GM12892 (cell line): ENCODE results near the gene C15orf40. TPM values are rescaled to one million over a fixed set of nuclear protein-coding genes. Genes with fewer than 3 reads are reported as not detected.
"Not testable (repeated sequence)": the region's sequence is repeated elsewhere in the genome, so short reads cannot be mapped to it uniquely, and the experiment has no call there.

Experiments
- DNase-seq: peaks from one replicate; pipeline ENCODE4 v3.0.0; 2011; ENCODE audit not compliant: insufficient read length
- FAIRE-seq: peaks from 2 replicates; lab custom pipeline; 2011; peaks lifted over from hg19 to GRCh38; lab: Jason Lieb, UNC
- POLR2A ChIP-seq: IDR thresholded peaks from 2 replicates; pipeline ENCODE4 v1.6.1; 2011; ENCODE audit warnings: low read depth, low read length, control low read depth
- POLR2AphosphoS5 ChIP-seq: IDR thresholded peaks from 2 replicates; pipeline ENCODE4 v1.6.1; 2011; ENCODE audit warnings: low read depth, low read length, control low read depth
- TAF1 ChIP-seq: IDR thresholded peaks from 2 replicates; pipeline ENCODE4 v1.6.1; 2011; ENCODE audit warnings: low read depth, mild to moderate bottlenecking, control low read depth, low read length, borderline replicate concordance
- polyA plus RNA-seq: library from polyadenylated mRNA; unstranded; fragments of >200 nt; gene quantifications from one replicate; pipeline ENCODE4 v1.2.1, GENCODE V29; 2012; ENCODE audit warnings: missing spikeins, inconsistent platforms; ENCODE audit not compliant: missing spikeins

The C15orf40 gene
- polyA plus RNA-seq, result 47.3 TPM

DNA sequence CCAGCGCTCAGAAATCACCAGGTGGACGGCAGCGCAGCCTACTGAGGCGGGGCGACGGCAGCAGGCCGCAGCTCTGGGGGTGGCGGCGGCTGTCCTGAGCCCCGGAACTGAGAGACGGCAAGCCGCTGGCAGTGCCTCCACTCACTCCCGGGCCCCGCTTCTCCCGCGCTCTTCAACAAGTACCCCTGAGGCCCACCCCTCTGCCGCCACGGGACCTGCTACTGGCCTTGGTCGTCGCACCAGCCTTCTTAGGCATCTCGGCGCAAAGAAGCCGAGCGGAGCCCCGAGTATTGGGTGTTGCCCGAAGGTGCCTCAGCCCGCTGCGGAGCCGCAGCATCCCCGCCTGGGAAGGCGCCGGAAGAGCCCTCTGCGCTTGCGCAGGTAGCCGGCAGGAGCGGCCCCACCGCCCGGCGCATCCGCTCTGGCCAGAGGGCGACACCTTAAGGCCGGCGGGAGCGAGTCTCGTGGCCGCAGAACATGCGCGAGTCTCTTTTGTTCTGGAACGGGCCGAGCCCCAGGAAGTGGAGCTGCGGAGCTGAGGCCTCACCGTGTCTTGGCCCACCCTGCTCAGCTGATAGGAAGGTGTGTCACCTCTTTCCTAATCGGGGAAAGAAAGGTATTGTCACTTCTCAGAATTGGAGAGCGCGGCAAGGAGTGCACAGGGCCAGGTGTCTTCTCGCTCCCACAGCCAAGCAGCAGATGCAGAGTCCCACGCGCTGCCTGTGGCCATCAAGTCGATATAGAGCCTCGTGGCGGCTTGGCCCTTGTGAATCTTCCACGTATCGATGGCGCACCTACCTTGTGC, at the start of gene C15orf40:
C15orf40 (minus strand) TSS at position 369 of the 805 bp plus-strand sequence; CDS start at position 337, 32 bp downstream.
- FAIRE-seq, result peak; percentile 92
- TF ChIP-seq TAF1, result peak; percentile 69; the same call in 1 of the 2 replicates
- TF ChIP-seq POLR2A, result peak; percentile 90
- TF ChIP-seq POLR2AphosphoS5, result peak; percentile 85
- peak; percentile 85 for DNase-seq

DNA sequence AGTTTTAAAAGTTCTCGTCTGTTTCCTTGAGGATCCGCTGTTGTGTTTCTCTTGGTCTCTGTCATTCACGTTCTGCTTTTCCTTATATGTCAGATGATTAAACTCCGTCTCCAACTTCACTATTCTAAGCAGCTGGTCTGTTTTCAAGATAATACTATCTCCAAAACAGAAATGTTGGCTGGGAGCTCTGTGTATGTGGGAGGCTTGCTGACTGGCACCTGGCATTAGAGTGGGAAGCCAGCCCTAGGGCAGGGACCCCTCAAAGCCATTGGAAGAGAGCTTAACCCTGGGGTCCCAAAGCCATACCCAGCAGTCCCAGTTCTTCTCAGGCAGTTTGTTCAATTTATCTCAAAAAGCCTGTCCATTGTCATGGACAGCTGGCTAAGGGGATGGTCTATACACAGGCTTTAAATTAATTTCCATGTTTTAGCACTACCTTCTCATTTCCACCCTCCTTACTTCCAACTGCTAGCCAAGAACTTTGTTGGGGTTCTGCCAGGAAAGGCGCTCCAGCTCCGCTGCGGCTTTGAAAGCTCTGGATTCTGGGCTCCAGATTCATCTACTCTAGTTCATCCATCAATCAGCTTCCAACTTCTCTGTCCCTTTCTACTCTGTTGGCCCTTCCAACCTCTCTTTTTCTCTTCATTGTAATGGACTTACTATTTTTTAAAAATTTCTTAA, 46.4 kb upstream of the C15orf40 start:
- FAIRE-seq, result no peak
- TF ChIP-seq POLR2A (no peak), POLR2AphosphoS5 (no peak), TAF1 (no peak)
- no peak for DNase-seq

DNA sequence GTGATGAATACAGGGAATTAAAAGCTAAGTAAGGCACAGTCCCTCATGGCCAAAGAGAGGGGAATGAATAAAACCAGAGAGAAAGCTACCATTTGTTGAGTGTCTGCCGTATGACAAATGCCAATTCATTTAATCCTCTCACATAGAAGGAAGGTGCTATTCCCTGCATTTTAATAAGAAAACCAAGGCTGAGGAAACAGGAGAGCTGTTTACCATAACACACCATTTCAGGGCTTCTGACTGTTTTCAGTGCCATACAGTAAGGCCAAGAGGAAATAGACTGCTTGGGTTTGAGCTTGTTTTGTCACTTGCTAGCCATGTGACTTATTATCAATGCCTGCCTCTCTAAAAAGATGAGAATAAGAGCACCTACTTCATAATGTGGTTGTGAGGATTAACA, 45.6 kb upstream of the C15orf40 start:
- no peak for TF ChIP-seq POLR2A
- TF ChIP-seq TAF1, result no peak
- TF ChIP-seq POLR2AphosphoS5, result no peak
- DNase-seq (no peak), FAIRE-seq (no peak)

- FAIRE-seq (no peak), DNase-seq (no peak)
- TF ChIP-seq TAF1 (no peak), POLR2A (no peak), POLR2AphosphoS5 (no peak)
Measured at GRCh38 chr15:83053151-83053550, 41.7 kb upstream of the C15orf40 start.

GRCh38 chr15:83046558-83047127, 35.2 kb upstream of the C15orf40 start:
- no peak for DNase-seq
- no peak for FAIRE-seq
- TF ChIP-seq POLR2AphosphoS5, result no peak
- no peak for TF ChIP-seq POLR2A
- TF ChIP-seq TAF1, result no peak

DNA sequence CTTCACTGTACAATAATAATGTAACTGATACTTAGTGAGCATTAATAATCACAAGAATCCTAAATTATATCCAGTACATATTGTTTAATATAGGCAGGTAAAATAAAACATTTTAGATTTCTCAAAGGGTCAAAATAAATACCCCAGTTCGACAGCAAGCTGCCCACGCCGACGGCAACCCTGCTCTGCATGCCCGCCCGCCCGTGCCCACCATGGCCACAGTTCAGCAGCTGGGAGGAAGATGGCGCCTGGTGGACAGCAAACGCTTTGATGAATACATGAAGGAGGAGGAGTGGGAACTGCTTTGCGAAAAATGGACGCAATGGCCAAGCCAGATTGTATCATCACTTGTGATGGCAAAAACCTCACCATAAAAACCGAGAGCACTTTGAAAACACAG, 32.7 kb upstream of the C15orf40 start:
- FAIRE-seq, result no peak
- DNase-seq, result no peak
- TF ChIP-seq POLR2AphosphoS5, result no peak

DNA sequence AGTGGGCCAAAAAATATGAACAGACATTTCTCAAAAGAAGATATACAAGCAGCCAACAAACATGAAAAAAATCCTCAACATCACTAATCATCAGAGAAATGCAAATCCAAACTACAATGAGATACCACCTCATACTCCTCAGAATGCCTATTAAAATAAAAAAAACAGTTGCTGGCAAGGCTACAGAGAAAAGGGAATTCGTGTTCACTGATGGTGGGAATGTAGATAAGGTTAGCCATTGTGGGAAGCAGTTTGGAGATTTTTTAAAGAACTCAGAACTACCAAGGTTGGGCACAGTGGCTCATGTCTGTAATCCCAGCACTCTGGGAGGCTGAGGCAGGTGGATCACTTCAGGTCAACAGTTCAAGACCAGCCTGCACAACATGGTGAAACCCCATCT, 27.8 kb upstream of the C15orf40 start:
- DNase-seq (no peak), FAIRE-seq (no peak)

DNA sequence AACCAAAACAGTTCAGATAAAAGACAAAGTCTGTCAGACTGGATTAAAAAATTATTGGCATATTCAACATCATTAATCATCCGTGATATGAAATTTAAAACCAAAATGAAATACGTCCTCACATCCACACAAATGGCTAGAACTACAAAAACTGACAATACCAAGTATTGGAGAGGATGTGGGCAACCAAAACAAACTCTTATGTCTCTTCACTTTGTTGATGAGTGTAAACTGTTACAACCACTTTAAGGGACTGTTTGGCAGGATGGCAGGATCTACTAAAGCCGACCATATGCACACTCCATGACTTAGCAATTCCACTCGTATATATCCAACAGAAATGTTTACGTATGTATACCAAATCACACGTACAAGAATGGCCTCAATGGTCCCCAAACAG, 24.8 kb upstream of the C15orf40 start:
- no peak for DNase-seq
- TF ChIP-seq TAF1 (no peak), POLR2A (no peak)
- FAIRE-seq, result no peak

More for the DNA sequence above, 27.8 kb upstream of the C15orf40 start:
- no peak for TF ChIP-seq POLR2A
- no peak for TF ChIP-seq TAF1
- TF ChIP-seq POLR2AphosphoS5, result no peak

GRCh38 chr15:83031234-83031633, 19.8 kb upstream of the C15orf40 start:
- not testable (repeated sequence) for FAIRE-seq, DNase-seq

DNA sequence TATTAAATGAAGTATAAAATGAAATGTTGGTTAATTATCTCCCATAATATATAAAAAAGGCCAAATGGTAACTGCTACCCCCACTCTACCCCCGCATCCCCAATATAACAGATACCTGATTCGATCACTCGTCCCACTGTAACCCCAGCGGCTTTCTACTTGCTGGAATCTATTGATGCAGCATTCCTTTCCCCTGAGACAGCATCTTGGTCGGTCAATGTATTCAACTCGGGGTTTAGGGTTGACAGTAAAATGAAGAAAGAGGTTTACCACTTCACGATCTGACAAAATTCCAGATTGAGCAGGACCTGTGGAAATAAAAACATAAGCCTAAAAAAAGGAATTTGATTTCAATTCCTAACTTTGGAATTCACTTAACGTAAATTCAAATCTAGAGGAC, 18.6 kb upstream of the C15orf40 start:
- DNase-seq (no peak), FAIRE-seq (no peak)
- TF ChIP-seq POLR2A (no peak), TAF1 (no peak), POLR2AphosphoS5 (no peak)

DNA sequence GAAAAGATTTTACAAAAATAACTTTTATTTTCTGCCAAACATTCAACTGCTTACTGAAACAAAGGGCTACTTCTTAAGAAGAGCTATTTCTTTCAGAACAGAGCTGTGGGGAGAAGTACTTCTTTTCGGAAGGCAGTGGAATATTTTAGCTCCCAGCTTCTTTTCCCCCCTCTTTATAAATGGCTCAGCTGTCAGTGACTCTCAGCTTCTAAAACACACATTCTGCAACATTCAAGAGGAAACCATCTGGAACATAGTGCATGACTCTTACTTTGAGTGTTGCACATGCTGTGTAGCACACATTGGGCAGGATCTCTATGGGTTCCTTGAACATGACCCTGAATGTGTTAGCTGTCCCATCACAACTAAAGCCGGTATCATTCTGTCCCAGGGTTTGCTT, 7.0 kb upstream of the C15orf40 start:
- TF ChIP-seq TAF1 (no peak), POLR2AphosphoS5 (no peak), POLR2A (no peak)
- DNase-seq (no peak), FAIRE-seq (no peak)

GRCh38 chr15:83016906-83017305, 5.5 kb upstream of the C15orf40 start:
- DNase-seq (no peak), FAIRE-seq (no peak)
- no peak for TF ChIP-seq POLR2AphosphoS5
- no peak for TF ChIP-seq TAF1
- no peak for TF ChIP-seq POLR2A

DNA sequence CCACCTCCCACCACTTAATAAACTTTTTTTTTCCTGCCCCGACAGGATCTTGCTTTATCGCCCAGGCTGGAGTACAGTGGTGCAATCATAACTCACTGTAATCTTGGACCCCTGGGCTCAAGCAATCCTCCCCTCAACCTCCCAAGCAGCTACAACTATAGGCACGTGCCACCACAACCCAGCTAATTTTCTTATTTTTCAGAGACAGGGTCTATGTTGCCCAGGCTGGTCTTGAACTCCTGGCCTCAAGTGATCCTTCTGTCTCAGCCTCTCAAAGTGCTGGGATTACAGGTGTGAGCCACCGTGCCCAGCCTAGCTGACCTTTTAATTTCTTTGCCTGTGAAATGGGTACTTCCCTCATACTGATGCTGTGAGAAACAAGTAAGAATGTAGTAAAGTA, 3.9 kb upstream of the C15orf40 start:
- no peak for FAIRE-seq
- TF ChIP-seq POLR2A (no peak), POLR2AphosphoS5 (no peak), TAF1 (no peak)
- no peak for DNase-seq
